Common myeloid progenitor, CD34-positive (primary cell): ENCODE measurements around the gene DDX56.

ENCODE experiments used
- CTCF ChIA-PET: fragments of 350-600 bp; sonication (Branson Sonifier 250); formaldehyde crosslinking; loops from one replicate; lab custom pipeline; 2021; ENCODE audit warnings: antibody characterized with exemption; lab: Charles Lee
- POLR2A ChIA-PET: fragments of 350-600 bp; sonication (Branson Sonifier 250); formaldehyde crosslinking; loops from one replicate; lab custom pipeline; 2021; ENCODE audit warnings: antibody characterized with exemption; lab: Charles Lee
- DNase-seq, 3 donors: peaks; one replicate each; pipeline versions ENCODE4 v3.0.0 to v3.0.0-alpha.2; 2013
- H3K27ac ChIP-seq, 2 experiments: 1 replicate in 1 of 2; 2 replicates in 1 of 2; pipeline ENCODE4 v1.7.0; 2013; ENCODE audit warnings: inconsistent platforms in 2 of 2, low read length in 2 of 2, mild to moderate bottlenecking in 2 of 2, low read depth in 1 of 2, moderate library complexity in 1 of 2; ENCODE audit not compliant: severe bottlenecking in 2 of 2, insufficient read depth in 1 of 2, poor library complexity in 1 of 2
- H3K27me3 ChIP-seq, 5 experiments: replicated peaks in 2 of 5; 1 replicate in 3 of 5; 2 replicates in 2 of 5; pipeline versions ENCODE4 v1.6.1 to v1.7.0; 2013; ENCODE audit warnings: low read length in 4 of 5, mild to moderate bottlenecking in 2 of 5, moderate library complexity in 2 of 5, inconsistent platforms in 1 of 5; ENCODE audit not compliant: insufficient read depth in 5 of 5, control insufficient read depth in 4 of 5
- H3K36me3 ChIP-seq, 4 experiments: 1 replicate in 2 of 4; 2 replicates in 2 of 4; pipeline versions ENCODE4 v1.6.1 to v1.7.0; 2013; ENCODE audit warnings: low read length in 3 of 4, control low read depth in 1 of 4, mild to moderate bottlenecking in 1 of 4; ENCODE audit not compliant: control insufficient read depth in 4 of 4, insufficient read depth in 4 of 4
- H3K4me1 ChIP-seq, 4 experiments: 1 replicate in 3 of 4; 2 replicates in 1 of 4; pipeline versions ENCODE4 v1.6.1 to v1.7.1; 2013; ENCODE audit warnings: low read length in 3 of 4, mild to moderate bottlenecking in 3 of 4, control low read depth in 1 of 4, inconsistent platforms in 1 of 4, moderate library complexity in 1 of 4; ENCODE audit not compliant: control insufficient read depth in 4 of 4, insufficient read depth in 4 of 4; ENCODE audit errors: control extremely low read depth in 1 of 4
- H3K4me3 ChIP-seq, 7 experiments: 1 replicate in 4 of 7; 2 replicates in 3 of 7; pipeline versions ENCODE4 v1.5.1 to v1.7.0; 2013; ENCODE audit warnings: mild to moderate bottlenecking in 7 of 7, low read length in 6 of 7, moderate library complexity in 6 of 7, inconsistent platforms in 2 of 7, low read depth in 2 of 7, control low read depth in 1 of 7; ENCODE audit not compliant: insufficient read depth in 4 of 7, control insufficient read depth in 1 of 7; ENCODE audit errors: extremely low read depth in 1 of 7
- H3K9me3 ChIP-seq, 5 experiments: 1 replicate in 4 of 5; 2 replicates in 1 of 5; pipeline versions ENCODE4 v1.6.1 to v1.7.1; 2013; ENCODE audit warnings: low read length in 4 of 5, mild to moderate bottlenecking in 2 of 5, inconsistent platforms in 1 of 5, low read depth in 1 of 5, moderate library complexity in 1 of 5; ENCODE audit not compliant: control insufficient read depth in 4 of 5, insufficient read depth in 2 of 5; ENCODE audit errors: control extremely low read depth in 1 of 5
- WGBS: methylation state at CpG from one replicate; pipeline ENCODE4 v1.1.5; 2013; ENCODE audit not compliant: insufficient coverage; 5-methylcytosine and 5-hydroxymethylcytosine counted together

Gene DDX56

DNA sequence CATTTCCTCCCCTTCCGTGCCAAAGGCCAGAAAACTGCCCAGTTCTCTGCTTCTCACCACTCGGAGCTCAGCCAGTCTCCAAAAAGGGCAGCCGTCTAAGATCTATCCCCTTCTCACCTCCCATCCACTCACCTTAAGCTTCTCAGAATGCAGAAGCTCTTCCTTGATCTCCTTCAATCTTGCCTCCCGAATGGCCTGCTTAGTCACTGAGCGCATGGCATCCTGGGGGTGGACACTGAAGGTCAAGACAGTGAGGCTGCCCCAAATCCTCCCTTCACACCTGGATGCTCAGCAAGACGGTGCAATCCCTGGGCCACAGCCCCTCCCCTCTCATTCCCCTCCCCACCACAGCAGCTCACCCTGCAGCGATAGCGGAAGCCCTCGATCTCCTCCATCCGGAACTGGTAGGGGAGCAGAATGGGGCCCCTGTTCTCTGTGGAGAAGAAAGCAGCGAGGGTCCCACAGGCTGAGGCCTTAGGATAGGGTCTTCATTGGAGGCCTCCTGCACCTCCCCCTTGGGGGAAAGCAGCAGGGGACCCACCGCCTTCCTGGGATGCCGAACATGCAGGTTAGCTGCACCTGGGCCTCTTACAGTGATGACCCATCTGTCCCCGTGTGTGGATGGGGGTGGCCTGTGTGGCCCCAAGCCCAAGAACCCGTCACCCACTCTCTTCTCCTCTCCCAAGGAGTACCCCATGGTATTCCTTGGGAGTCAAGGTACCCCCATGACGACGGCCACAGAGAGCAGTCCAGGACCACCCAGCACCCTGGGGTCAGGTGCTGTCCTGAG, 4.7 kb downstream of the DDX56 start:
- H3K36me3 ChIP-seq: peaks cover 31 to 87% (median 69%) of the 10 kb centered on the region in 4 experiments
- WGBS: 98% methylated on average over 12 of the region's 17 CpGs
- ChIA-PET CTCF (interaction anchor here (0.9 kb wide), 1 partner anchor 229 kb away, joined by 3 read pairs; no protein-coding TSS in a partner anchor), POLR2A (no interaction called here)
- H3K4me3 ChIP-seq: no peak overlapping the region
- H3K9me3 ChIP-seq: no peaks in the 10 kb centered on the region
- peaks cover 0 to 21% (median 14%) of the 10 kb centered on the region in 4 experiments for H3K4me1 ChIP-seq
- H3K27ac ChIP-seq: no peak overlapping the region
- no peaks in the 10 kb centered on the region for H3K27me3 ChIP-seq
- no peak for DNase-seq

GRCh38 chr7:44567884-44568283, 5.8 kb downstream of the DDX56 start:
- DNase-seq: no peak
- Histone ChIP-seq H3K27me3 (no peaks in the 10 kb centered on the region), H3K36me3 (peaks cover 31 to 90% (median 73%) of the 10 kb centered on the region in 4 experiments), H3K4me1 (peaks cover 0 to 12% (median 6%) of the 10 kb centered on the region in 4 experiments), H3K4me3 (no peak overlapping the region), H3K27ac (no peak overlapping the region), H3K9me3 (no peaks in the 10 kb centered on the region)
- ChIA-PET CTCF (interaction anchor here (1.2 kb wide), 1 partner anchor 406 kb away, joined by 4 read pairs; no protein-coding TSS in a partner anchor), POLR2A (interaction anchor here (0.9 kb wide), 1 partner anchor 28 kb away, joined by 3 read pairs; no protein-coding TSS in a partner anchor)
- 98% methylated on average over 5 of the region's 6 CpGs for WGBS

- peaks cover 30 to 79% (median 65%) of the 10 kb centered on the region in 4 experiments for H3K36me3 ChIP-seq
- peaks cover 0 to 6% (median 0%) of the 10 kb centered on the region in 4 experiments for H3K4me1 ChIP-seq
- H3K9me3 ChIP-seq: no peaks in the 10 kb centered on the region
- no peak overlapping the region for H3K4me3 ChIP-seq
- 100% methylated on average over 5 of the region's 5 CpGs for WGBS
- POLR2A ChIA-PET: interaction anchor here (1.9 kb wide), 1 partner anchor 76 kb away, joined by 7 read pairs; the partner anchor contains the start of gene NUDCD3
- no peak overlapping the region for H3K27ac ChIP-seq
- CTCF ChIA-PET: interaction anchor here (1.2 to 5.0 kb wide), 4 partner anchors 9 to 326 kb away, joined by 7 to 41 read pairs (median 14); partner anchors contain the start of gene DDX56
- no peaks in the 10 kb centered on the region for H3K27me3 ChIP-seq
- DNase-seq: no peak
Observed at GRCh38 chr7:44566680-44567079, 7.0 kb downstream of the DDX56 start.

DNA sequence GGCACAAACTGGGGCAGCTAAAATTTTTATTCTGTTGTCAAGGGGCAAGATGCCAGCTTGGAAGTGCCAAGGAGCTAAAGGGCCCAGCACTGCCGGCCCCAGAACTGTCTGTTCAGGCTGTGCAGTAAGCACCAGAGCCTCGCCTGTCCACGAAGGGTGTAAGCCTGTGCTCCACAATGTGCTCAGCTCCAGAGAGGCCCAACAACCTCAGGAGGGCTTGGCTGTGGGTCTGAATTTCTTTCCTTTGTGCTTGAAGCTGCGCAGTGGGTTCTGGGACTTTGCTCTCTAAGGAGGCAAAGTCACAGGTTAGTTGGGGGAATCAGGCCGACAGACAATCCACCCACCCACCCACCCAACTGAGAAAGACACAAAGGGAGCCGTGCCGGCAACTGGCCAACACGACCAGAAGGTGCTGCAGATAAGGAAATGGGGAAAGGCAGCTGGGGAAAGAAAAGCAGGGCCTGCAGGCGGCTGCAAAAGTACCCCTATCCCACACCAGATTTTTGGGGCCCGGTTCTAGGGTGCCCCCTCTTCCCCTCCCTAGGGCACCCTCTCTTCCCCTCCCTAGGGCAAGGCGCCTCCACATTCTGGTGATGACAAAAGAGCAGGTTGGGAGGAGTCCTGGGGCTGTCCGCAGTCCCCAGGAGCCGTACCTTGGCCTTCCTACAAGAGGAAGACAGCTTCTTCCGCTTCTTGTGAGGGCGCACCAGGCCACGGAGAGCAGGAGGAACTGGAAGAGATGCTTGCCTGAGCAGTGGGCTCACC, 7.7 kb downstream of the DDX56 start:
- POLR2A ChIA-PET: interaction anchor here (1.9 kb wide), 1 partner anchor 76 kb away, joined by 7 read pairs; the partner anchor contains the start of gene NUDCD3
- DNase-seq: peak; percentile 37 to 69 (median 57)
- Histone ChIP-seq H3K27me3 (no peaks in the 10 kb centered on the region), H3K4me1 (peaks cover 0 to 6% (median 0%) of the 10 kb centered on the region in 4 experiments), H3K9me3 (no peaks in the 10 kb centered on the region), H3K4me3 (no peak overlapping the region), H3K36me3 (peaks cover 25 to 72% (median 59%) of the 10 kb centered on the region in 4 experiments), H3K27ac (peak overlapping the region in 1 of 2 experiments; percentile 58)
- CTCF ChIA-PET: interaction anchor here (1.0 to 5.0 kb wide), 18 partner anchors 9 to 570 kb away, joined by 3 to 41 read pairs (median 4); partner anchors contain the start of genes DDX56, NPC1L1 and NUDCD3
- 86% methylated on average over 9 of the region's 16 CpGs for WGBS

GRCh38 chr7:44565097-44565794, 8.5 kb downstream of the DDX56 start:
- DNase-seq: peak; percentile 43 to 64 (median 54)
- peaks cover 25 to 66% (median 54%) of the 10 kb centered on the region in 4 experiments for H3K36me3 ChIP-seq
- no peaks in the 10 kb centered on the region for H3K27me3 ChIP-seq
- H3K9me3 ChIP-seq: no peaks in the 10 kb centered on the region
- no peak overlapping the region for H3K4me3 ChIP-seq
- peaks cover 0 to 9% (median 0%) of the 10 kb centered on the region in 4 experiments for H3K4me1 ChIP-seq
- WGBS: 62% methylated on average over 10 of the region's 13 CpGs
- ChIA-PET CTCF (interaction anchor here (1.0 to 5.0 kb wide), 21 partner anchors 9 to 571 kb away, joined by 3 to 41 read pairs (median 4); partner anchors contain the start of genes DDX56, NPC1L1 and NUDCD3), POLR2A (interaction anchor here (1.9 kb wide), 1 partner anchor 75 kb away, joined by 7 read pairs; the partner anchor contains the start of gene NUDCD3)
- H3K27ac ChIP-seq: peak overlapping the region in 1 of 2 experiments; percentile 58

DNA sequence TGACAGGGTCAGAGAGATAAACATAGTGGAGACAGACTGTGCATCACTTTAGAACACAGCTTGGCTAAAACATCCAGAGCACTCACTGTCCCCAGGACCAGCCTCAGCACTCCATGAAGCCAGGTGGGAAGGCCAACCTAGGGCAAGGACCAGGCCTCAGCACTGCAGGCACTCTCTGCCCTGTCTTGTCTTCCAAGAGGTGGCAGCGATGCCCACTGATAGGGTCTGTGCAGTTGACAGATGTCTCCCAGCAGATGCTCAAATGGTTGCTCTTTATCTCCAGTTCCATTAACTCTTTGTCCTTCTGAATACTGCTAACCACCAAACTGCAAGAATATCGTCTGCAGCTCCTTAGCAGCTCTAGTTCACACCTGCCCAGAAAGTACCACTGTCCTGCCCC, 9.1 kb downstream of the DDX56 start:
- H3K9me3 ChIP-seq: no peaks in the 10 kb centered on the region
- CTCF ChIA-PET: interaction anchor here (1.0 to 5.0 kb wide), 13 partner anchors 11 to 572 kb away, joined by 3 to 41 read pairs (median 4); partner anchors contain the start of genes DDX56, NPC1L1 and NUDCD3
- H3K4me1 ChIP-seq: peaks cover 0 to 9% (median 0%) of the 10 kb centered on the region in 4 experiments
- no peak for DNase-seq
- H3K36me3 ChIP-seq: peaks cover 21 to 60% (median 47%) of the 10 kb centered on the region in 4 experiments
- H3K4me3 ChIP-seq: no peak overlapping the region
- H3K27ac ChIP-seq: no peak overlapping the region
- no peaks in the 10 kb centered on the region for H3K27me3 ChIP-seq
- POLR2A ChIA-PET: no interaction called here
- WGBS: 100% methylated on average over 2 of the region's 2 CpGs
